ENCODE results near the gene HAGHL. TPM values are rescaled to one million over a fixed set of nuclear protein-coding genes. Genes with fewer than 3 reads are reported as not detected.

The HAGHL gene
- total and polyA plus RNA-seq, 2 of the 8 experiments (the other 6 are each of a cell fraction or from before 2014, with no cell fraction given) = 26.6 to 26.9 TPM

DNA sequence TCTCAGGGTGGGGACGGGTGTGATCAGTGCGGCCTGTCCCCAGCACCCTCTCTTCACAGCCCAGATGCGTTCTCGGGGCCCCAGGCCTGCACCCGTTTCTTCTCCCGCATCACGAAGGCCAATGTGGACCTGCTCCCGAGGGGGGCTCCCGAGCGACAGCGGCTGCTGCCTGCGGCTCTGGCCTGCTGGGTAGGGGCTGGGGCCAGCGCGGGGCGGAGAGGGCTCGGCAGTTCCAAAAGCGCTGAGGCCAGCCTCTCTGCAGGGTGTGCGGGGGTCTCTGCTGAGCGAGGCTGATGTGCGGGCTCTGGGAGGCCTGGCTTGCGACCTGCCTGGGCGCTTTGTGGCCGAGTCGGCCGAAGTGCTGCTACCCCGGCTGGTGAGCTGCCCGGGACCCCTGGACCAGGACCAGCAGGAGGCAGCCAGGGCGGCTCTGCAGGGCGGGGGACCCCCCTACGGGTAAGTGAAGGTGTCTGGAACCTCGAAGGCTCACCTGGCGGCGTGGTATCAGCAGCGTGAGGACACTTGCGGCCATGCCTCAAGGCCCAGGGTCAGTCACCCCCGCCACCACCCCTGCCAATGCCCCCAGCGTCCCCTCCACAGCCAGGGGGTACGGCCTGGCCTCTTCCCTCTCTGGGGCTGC lies 38.1 kb downstream of the HAGHL start:
- Histone ChIP-seq H3K4me1 (replicated peaks in 1 of 4; ENCODE audit: control insufficient read depth in 3 of 4, insufficient read depth in 4 of 4, low read length in 3 of 4) (peaks cover 0 to 9% (median 6%) of the 10 kb centered on the region in 4 experiments; a peak in 5 of 7 replicates), H3K14ac (ENCODE audit: insufficient read length) (no peak overlapping the region), H2BK20ac (ENCODE audit: low read length) (no peak overlapping the region), H3K23ac (ENCODE audit: insufficient read length) (no peak overlapping the region), H2BK5ac (ENCODE audit: low read depth, low read length) (no peak overlapping the region), H3K4me3 (ENCODE audit: extremely low read depth in 1 of 4, insufficient read depth in 2 of 4, low read depth in 3 of 4, low read length in 4 of 4) (no peak overlapping the region), H2BK15ac (ENCODE audit: low read length) (no peak overlapping the region), H2BK120ac (replicated peaks; ENCODE audit: low read depth, low read length) (no peak overlapping the region), H2BK12ac (ENCODE audit: low read depth, low read length) (no peak overlapping the region), H2AFZ (ENCODE audit: low read length) (no peak overlapping the region), H3K9ac (replicated peaks in 1 of 4; ENCODE audit: extremely low read depth in 1 of 4, low read depth in 3 of 4, low read length in 3 of 4) (no peak overlapping the region), H3K18ac (ENCODE audit: extremely low read depth, low read length) (no peak overlapping the region), H3K4ac (replicated peaks; ENCODE audit: insufficient read length, low read depth, low read length) (no peak overlapping the region), H3K9me3 (ENCODE audit: insufficient read depth in 2 of 2, low read depth in 1 of 2, low read length in 1 of 2) (no peaks in the 10 kb centered on the region), H3K79me1 (ENCODE audit: low read depth, low read length) (no peaks in the 10 kb centered on the region), H3K56ac (replicated peaks; ENCODE audit: insufficient read length, low read depth, low read length) (no peak overlapping the region), H3K27ac (ENCODE audit: low read depth, low read length) (no peak overlapping the region), H2AK5ac (ENCODE audit: low read depth, low read length) (no peak overlapping the region), H4K5ac (ENCODE audit: insufficient read length, low read depth, low read length) (no peak overlapping the region), H4K91ac (replicated peaks; ENCODE audit: insufficient read length, low read length) (no peak overlapping the region), H3K23me2 (ENCODE audit: low read depth, low read length) (no peaks in the 10 kb centered on the region; the same call in 1 of the 2 replicates), H4K8ac (ENCODE audit: extremely low read depth, insufficient read depth, low read length) (no peak overlapping the region), H4K20me1 (replicated peaks in 1 of 2; ENCODE audit: control insufficient read depth in 1 of 2, insufficient read depth in 2 of 2, low read length in 2 of 2) (no peaks in the 10 kb centered on the region), H3K27me3 (replicated peaks in 1 of 4; ENCODE audit: control insufficient read depth in 3 of 4, extremely low read depth in 1 of 4, insufficient read depth in 3 of 4, low read length in 3 of 4) (no peaks in the 10 kb centered on the region), H3K36me3 (ENCODE audit: control insufficient read depth in 2 of 4, insufficient read depth in 4 of 4, low read length in 3 of 4) (no peaks in the 10 kb centered on the region), H3K79me2 (ENCODE audit: control insufficient read depth in 1 of 2, insufficient read depth in 2 of 2, low read length in 2 of 2) (no peaks in the 10 kb centered on the region), H3K4me2 (ENCODE audit: insufficient read depth in 1 of 2, low read depth in 2 of 2, low read length in 2 of 2) (no peak overlapping the region)
- no peak for FAIRE-seq
- 91% methylated on average over 13 of the region's 38 CpGs; no CpG with 5 or more reads in 1 of the 2 experiments for WGBS, 2 experiments (ENCODE audit: extremely low coverage in 1 of 2, insufficient coverage in 1 of 2, insufficient read length in 1 of 2, insufficient replicate concordance in 2 of 2, low coverage in 1 of 2, low lambda C conversion rate in 2 of 2, missing lambda C conversion rate in 1 of 2)
- CTCF ChIA-PET (ENCODE audit: partially characterized antibody) = interaction anchor here (0.7 to 1.6 kb wide), 2 partner anchors 9 to 19 kb away, joined by 3 read pairs; no protein-coding TSS in a partner anchor
- POLR2A ChIA-PET (ENCODE audit: partially characterized antibody) = interaction anchor here (1.1 kb wide), 1 partner anchor 45 kb away, joined by 3 read pairs; no protein-coding TSS in a partner anchor
- no peak for DNase-seq (ENCODE audit: low read depth in 1 of 2, low spot score in 2 of 2)
- no peak for TF ChIP-seq EZH2 (IDR thresholded peaks at IDR 0.05; ENCODE audit: low read depth, low read length, severe bottlenecking)
- TF ChIP-seq PHF8 (conservative IDR thresholded peaks at IDR 0.05; ENCODE audit: low read depth, low read length) = no peak
- TF ChIP-seq, protein P1, sequence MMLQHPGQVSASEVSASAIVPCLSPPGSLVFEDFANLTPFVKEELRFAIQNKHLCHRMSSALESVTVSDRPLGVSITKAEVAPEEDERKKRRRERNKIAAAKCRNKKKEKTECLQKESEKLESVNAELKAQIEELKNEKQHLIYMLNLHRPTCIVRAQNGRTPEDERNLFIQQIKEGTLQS (IDR thresholded peaks at IDR 0.05; ENCODE audit: insufficient read depth, low read depth, low read length) = no peak
- no peak for TF ChIP-seq CEBPB (IDR thresholded peaks at IDR 0.05; ENCODE audit: low read depth, low read length)
- no peak for TF ChIP-seq RXRA (IDR thresholded peaks at IDR 0.05; ENCODE audit: insufficient read depth, low read depth, low read length)

All from H1 (cell line).